Kidney (tissue), 14 donors: ENCODE data around the gene ZNF689. TPM values are rescaled to one million over a fixed set of nuclear protein-coding genes. Genes with fewer than 3 reads are reported as not detected.
"Not testable (repeated sequence)": the region's sequence is repeated elsewhere in the genome, so short reads cannot be mapped to it uniquely, and the experiment has no call there.

Experiments
- DNase-seq, 5 donors: peaks; one replicate each; pipeline ENCODE4 v3.0.0-alpha.2; 2013 to 2020
- FAIRE-seq: peaks from 2 replicates; lab custom pipeline; 2012; peaks lifted over from hg19 to GRCh38; lab: Jason Lieb, UNC
- H3K27ac ChIP-seq, 2 donors: one replicate each; pipeline ENCODE4 v1.7.0; 2013; ENCODE audit warnings: low read depth in 2 of 2, low read length in 2 of 2, inconsistent platforms in 1 of 2
- H3K27me3 ChIP-seq: one replicate; pipeline ENCODE4 v1.7.1; 2013; ENCODE audit warnings: low read length, inconsistent platforms; ENCODE audit not compliant: control insufficient read depth, insufficient read depth
- H3K36me3 ChIP-seq, 3 donors: one replicate each; pipeline versions ENCODE4 v1.7.0 to v1.7.1; 2013; ENCODE audit warnings: low read length in 3 of 3, control low read depth in 1 of 3, inconsistent platforms in 1 of 3; ENCODE audit not compliant: insufficient read depth in 3 of 3, control insufficient read depth in 2 of 3
- H3K4me1 ChIP-seq, 3 donors: one replicate each; pipeline versions ENCODE4 v1.7.0 to v1.7.1; 2013; ENCODE audit warnings: low read length in 3 of 3, inconsistent platforms in 1 of 3, low read depth in 1 of 3; ENCODE audit not compliant: control insufficient read depth in 2 of 3, insufficient read depth in 2 of 3
- H3K4me3 ChIP-seq, 3 donors: one replicate each; pipeline versions ENCODE4 v1.7.0 to v1.8.1; 2013; ENCODE audit warnings: low read length in 3 of 3, control low read depth in 1 of 3, inconsistent platforms in 1 of 3
- H3K9ac ChIP-seq, 3 donors: one replicate each; pipeline versions ENCODE4 v1.7.0 to v1.7.1; 2013; ENCODE audit warnings: low read length in 3 of 3, control low read depth in 1 of 3, inconsistent platforms in 1 of 3
- H3K9me3 ChIP-seq, 3 donors: one replicate each; pipeline versions ENCODE4 v1.7.0 to v1.7.1; 2013; ENCODE audit warnings: low read length in 3 of 3, control low read depth in 1 of 3, inconsistent platforms in 1 of 3; ENCODE audit not compliant: control insufficient read depth in 2 of 3, insufficient read depth in 1 of 3
- intact Hi-C: fragments of 100-400 bp; cut with DNase I; formaldehyde crosslinking; loops from one replicate; pipeline ENCODE4 v1.11.1; 2022
- polyA plus RNA-seq: library from polyadenylated mRNA; stranded (reverse); fragments of 350-450 nt; fragmentation: Illumina TruSeq; extraction: RNeasy Lipid Tissue Mini Kit (QIAGEN cat#74804); gene quantifications from one replicate; pipeline ENCODE4 v1.2.3, GENCODE V29; 2014; ENCODE audit warnings: low read depth, low replicate concordance; ENCODE audit not compliant: insufficient read depth
- total RNA-seq: library from RNA; stranded (reverse); fragmentation: NEBNext Ultra II Directional; extraction: Animal tissue kit (Norgen Biotek cat#: 25700); gene quantifications from one replicate; pipeline ENCODE4 v1.2.1, GENCODE V29; 2021
- TF ChIP-seq, protein P1 (sequence below): IDR thresholded peaks from 3 replicates; pipeline ENCODE4 v1.5.1; 2012; ENCODE audit warnings: mild to moderate bottlenecking, moderate library complexity, borderline replicate concordance; ENCODE audit not compliant: insufficient read depth; ENCODE audit errors: extremely low read depth
- donor health status: control.
- donor health status: control.
- donor health status: control.
- donor health status: control.
- donor health status: control.
- donor health status: DM: yes; HTN: yes; CAD: no.
- donor health status: Normal renal cell carcinoma (clear cell type).

The ZNF689 gene
- total and polyA plus RNA-seq, 2 donors from 2014 or later = 3.9 to 9.0 TPM

DNA sequence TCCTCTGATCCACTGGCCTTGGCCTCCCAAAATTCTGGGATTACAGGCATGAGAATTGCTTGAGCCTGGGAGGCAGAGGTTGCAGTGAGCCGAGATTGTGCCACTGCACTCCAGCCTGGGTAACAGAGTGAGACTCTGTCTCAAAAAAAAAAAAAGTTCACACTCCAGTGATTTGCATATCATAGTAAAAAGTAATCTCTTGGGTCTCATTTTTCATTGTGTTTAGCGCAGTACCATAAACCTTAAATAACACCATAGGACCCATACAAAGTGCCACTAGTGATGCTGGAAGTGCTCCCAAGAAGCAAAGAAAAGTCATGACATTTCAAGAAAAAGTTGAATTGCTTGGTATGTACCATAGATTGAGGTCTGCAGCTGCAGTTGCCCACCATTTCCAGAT lies 20.6 kb downstream of the ZNF689 start:
- H3K9ac ChIP-seq, DNase-seq, H3K4me1 ChIP-seq, intact Hi-C loops, H3K36me3 ChIP-seq, H3K9me3 ChIP-seq, H3K27me3 ChIP-seq, H3K27ac ChIP-seq, FAIRE-seq, H3K4me3 ChIP-seq: not testable (repeated sequence)

- Histone ChIP-seq H3K27ac (no peak overlapping the region), H3K36me3 (no peaks in the 10 kb centered on the region), H3K9me3 (no peaks in the 10 kb centered on the region), H3K9ac (no peak overlapping the region), H3K27me3 (no peaks in the 10 kb centered on the region), H3K4me1 (peaks cover 0 to 11% (median 0%) of the 10 kb centered on the region in 3 donors), H3K4me3 (no peak overlapping the region)
- intact Hi-C loops = no loop called here
- FAIRE-seq = no peak
- DNase-seq = peak in 1 of 5 donors; percentile 13
- TF ChIP-seq, protein P1, sequence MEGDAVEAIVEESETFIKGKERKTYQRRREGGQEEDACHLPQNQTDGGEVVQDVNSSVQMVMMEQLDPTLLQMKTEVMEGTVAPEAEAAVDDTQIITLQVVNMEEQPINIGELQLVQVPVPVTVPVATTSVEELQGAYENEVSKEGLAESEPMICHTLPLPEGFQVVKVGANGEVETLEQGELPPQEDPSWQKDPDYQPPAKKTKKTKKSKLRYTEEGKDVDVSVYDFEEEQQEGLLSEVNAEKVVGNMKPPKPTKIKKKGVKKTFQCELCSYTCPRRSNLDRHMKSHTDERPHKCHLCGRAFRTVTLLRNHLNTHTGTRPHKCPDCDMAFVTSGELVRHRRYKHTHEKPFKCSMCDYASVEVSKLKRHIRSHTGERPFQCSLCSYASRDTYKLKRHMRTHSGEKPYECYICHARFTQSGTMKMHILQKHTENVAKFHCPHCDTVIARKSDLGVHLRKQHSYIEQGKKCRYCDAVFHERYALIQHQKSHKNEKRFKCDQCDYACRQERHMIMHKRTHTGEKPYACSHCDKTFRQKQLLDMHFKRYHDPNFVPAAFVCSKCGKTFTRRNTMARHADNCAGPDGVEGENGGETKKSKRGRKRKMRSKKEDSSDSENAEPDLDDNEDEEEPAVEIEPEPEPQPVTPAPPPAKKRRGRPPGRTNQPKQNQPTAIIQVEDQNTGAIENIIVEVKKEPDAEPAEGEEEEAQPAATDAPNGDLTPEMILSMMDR = no peak
Observed at GRCh38 chr16:30588651-30589050, 21.5 kb downstream of the ZNF689 start.

DNA sequence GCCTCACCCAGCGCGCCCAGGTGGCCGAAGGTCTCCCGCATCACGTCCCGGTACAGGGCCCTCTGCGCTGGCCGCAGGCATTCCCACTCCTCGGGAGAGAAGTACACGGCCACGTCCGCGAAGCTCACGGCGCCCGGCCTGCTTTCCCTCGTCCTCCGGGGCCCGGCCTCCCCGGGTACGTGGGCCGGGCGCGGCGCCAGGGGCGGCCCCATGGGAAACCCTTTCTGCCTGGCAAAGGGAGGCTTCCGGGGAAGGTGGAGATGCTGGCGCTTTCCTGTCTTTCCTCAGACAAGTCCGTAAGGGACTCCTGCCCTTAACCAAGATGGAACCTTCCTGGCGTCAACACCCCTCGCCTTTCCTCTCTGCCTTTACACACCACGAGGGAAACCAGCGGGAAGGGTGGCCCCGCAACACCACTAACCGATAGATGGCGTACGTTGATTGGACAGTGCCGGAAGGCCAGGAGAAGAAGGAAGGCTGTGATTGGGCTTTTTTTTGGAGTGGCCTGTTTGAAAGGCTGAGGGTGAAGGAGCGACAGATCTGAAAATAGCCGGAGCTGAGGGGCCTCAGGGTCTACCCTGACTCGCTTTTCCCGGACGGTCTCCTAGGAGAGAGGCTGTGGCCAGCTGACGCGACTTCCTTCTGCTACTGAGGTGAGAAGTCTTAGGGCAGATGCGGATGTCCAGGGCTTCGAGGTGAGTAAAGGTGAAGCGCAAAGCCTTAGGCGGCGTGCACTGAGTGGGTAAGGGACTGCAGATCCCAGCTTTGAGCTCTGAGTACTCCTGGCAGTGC lies 24.6 kb downstream of the ZNF689 start, which contains the start of gene ZNF785:
ZNF785 (minus strand) TSS at position 298 of the 792 bp plus-strand sequence; CDS start at position 212, 86 bp downstream.
- Histone ChIP-seq H3K4me3 (peak within 1 kb of the TSS; percentile 62 to 96 (median 85)), H3K36me3 (peaks cover 0 to 3% (median 0%) of the 10 kb centered on the region in 3 donors), H3K27me3 (no peaks in the 10 kb centered on the region), H3K9me3 (no peaks in the 10 kb centered on the region), H3K27ac (peak within 1 kb of the TSS; percentile 82 to 90), H3K4me1 (peaks cover 0 to 11% (median 0%) of the 10 kb centered on the region in 3 donors), H3K9ac (peak within 1 kb of the TSS; percentile 72 to 90 (median 82))
- peak; percentile 97 to 100 (median 98) for DNase-seq
- intact Hi-C loops = no loop called here
- TF ChIP-seq, protein P1 = peak; percentile 68
- peak; percentile 94 for FAIRE-seq

- no peak for FAIRE-seq
Observed at GRCh38 chr16:30585022-30585399, 25.2 kb downstream of the ZNF689 start.

More at GRCh38 chr16:30585022-30585399, 25.2 kb downstream of the ZNF689 start:
- Histone ChIP-seq H3K36me3 (peaks cover 0 to 3% (median 0%) of the 10 kb centered on the region in 3 donors), H3K27me3 (no peaks in the 10 kb centered on the region), H3K4me3 (peak overlapping the region; percentile 62 to 96 (median 85)), H3K9me3 (no peaks in the 10 kb centered on the region), H3K9ac (peak overlapping the region; percentile 45 to 90 (median 82)), H3K27ac (peak overlapping the region; percentile 82 to 90), H3K4me1 (peaks cover 0 to 11% (median 0%) of the 10 kb centered on the region in 3 donors)
- TF ChIP-seq, protein P1 = no peak
- DNase-seq = peak in 2 of 5 donors; percentile 48 to 62
- intact Hi-C loops = no loop called here
